GM21825 (cell line): ENCODE measurements around the gene RAB43.

Experiments
- ATAC-seq: cut with Tn5 transposase; IDR thresholded peaks from one replicate; pipeline ENCODE4 v1.9.1; 2021; ENCODE audit warnings: mild to moderate bottlenecking, moderate library complexity; ENCODE audit not compliant: unreplicated experiment

RAB43 gene

GRCh38 chr3:129061888-129062834 lies 59.4 kb downstream of the RAB43 start:
- no peak for ATAC-seq

- no peak for ATAC-seq
Measured at GRCh38 chr3:129061023-129061887, 60.3 kb downstream of the RAB43 start.

- no peak for ATAC-seq
Measured at GRCh38 chr3:129060276-129061022, 61.2 kb downstream of the RAB43 start, which contains the start of gene GP9. GP9 (plus strand) TSS chr3:129060779; CDS start chr3:129061740, 961 bp downstream.

GRCh38 chr3:129059311-129059958 lies 62.2 kb downstream of the RAB43 start:
- ATAC-seq, result no peak

- ATAC-seq, result no peak
Measured at GRCh38 chr3:129058441-129059200, 63.0 kb downstream of the RAB43 start.

GRCh38 chr3:129057249-129057648 lies 64.4 kb downstream of the RAB43 start:
- ATAC-seq, result no peak

GRCh38 chr3:129056451-129057173 lies 65.0 kb downstream of the RAB43 start:
- ATAC-seq, result no peak

- ATAC-seq, result no peak
Measured at GRCh38 chr3:129054605-129055104, 66.9 kb downstream of the RAB43 start.

GRCh38 chr3:129052675-129053074 lies 68.9 kb downstream of the RAB43 start:
- ATAC-seq, result no peak

GRCh38 chr3:129051871-129052340 lies 69.7 kb downstream of the RAB43 start:
- ATAC-seq, result no peak

GRCh38 chr3:129050556-129051295 lies 70.9 kb downstream of the RAB43 start:
- no peak for ATAC-seq

- ATAC-seq, result no peak
Measured at GRCh38 chr3:129047553-129047839, 74.1 kb downstream of the RAB43 start.

GRCh38 chr3:129046732-129047552 lies 74.7 kb downstream of the RAB43 start:
- no peak for ATAC-seq

GRCh38 chr3:129046037-129046731 lies 75.4 kb downstream of the RAB43 start:
- ATAC-seq, result no peak

GRCh38 chr3:129045675-129046036 lies 75.9 kb downstream of the RAB43 start:
- ATAC-seq, result no peak

- ATAC-seq, result no peak
Measured at GRCh38 chr3:129040579-129041300, 80.9 kb downstream of the RAB43 start.
